Suprapubic skin (tissue), 4 donors: ENCODE results near the gene PPP4R1. TPM values are rescaled to one million over a fixed set of nuclear protein-coding genes. Genes with fewer than 3 reads are reported as not detected.
"Not testable (repeated sequence)": the region's sequence is repeated elsewhere in the genome, so short reads cannot be mapped to it uniquely, and the experiment has no call there.

Experiments used
- DNase-seq, 2 donors: peaks; one replicate each; pipeline ENCODE4 v3.0.0-alpha.2; 2019; ENCODE audit warnings: low spot score in 2 of 2
- H3K27ac ChIP-seq: fragments of 200-600 bp; sonication (generic); one replicate; pipeline ENCODE4 v1.5.1; 2019
- H3K27me3 ChIP-seq: fragments of 200-600 bp; sonication (generic); one replicate; pipeline ENCODE4 v1.5.1; 2019
- H3K36me3 ChIP-seq: fragments of 200-600 bp; sonication (generic); one replicate; pipeline ENCODE4 v1.5.1; 2019
- H3K4me1 ChIP-seq: fragments of 200-600 bp; sonication (generic); one replicate; pipeline ENCODE4 v1.5.1; 2019
- H3K4me3 ChIP-seq: fragments of 200-600 bp; sonication (generic); one replicate; pipeline ENCODE4 v1.5.1; 2019; ENCODE audit warnings: mild to moderate bottlenecking
- H3K9me3 ChIP-seq: fragments of 200-600 bp; sonication (generic); one replicate; pipeline ENCODE4 v1.5.1; 2019
- CTCF ChIP-seq, 2 donors: fragments of 200-600 bp in 1 of 2; fragments of 450-650 bp in 1 of 2; sonication (generic) in 1 of 2; IDR thresholded peaks; one replicate each; pipeline ENCODE4 v1.5.1; 2016 to 2019; ENCODE audit warnings: antibody characterized with exemption in 2 of 2, mild to moderate bottlenecking in 1 of 2, moderate library complexity in 1 of 2
- EP300 ChIP-seq: sonication (generic); formaldehyde crosslinking; IDR thresholded peaks from one replicate; pipeline ENCODE4 v1.6.1; 2017; ENCODE audit warnings: antibody characterized with exemption
- POLR2A ChIP-seq, 2 donors: fragments of 450-650 bp; IDR thresholded peaks; one replicate each; pipeline ENCODE4 v1.6.1; 2017; ENCODE audit warnings: antibody characterized with exemption in 2 of 2, mild to moderate bottlenecking in 2 of 2, moderate library complexity in 2 of 2
- POLR2AphosphoS5 ChIP-seq, 3 donors: sonication (generic); formaldehyde crosslinking; IDR thresholded peaks; one replicate each; pipeline ENCODE4 v1.6.1; 2017; ENCODE audit warnings: antibody characterized with exemption in 3 of 3
- WGBS: methylation state at CpG from one replicate; pipeline ENCODE4 v1.1.5; 2018; 5-methylcytosine and 5-hydroxymethylcytosine counted together
- total RNA-seq, 4 donors: library from RNA; depleted of rRNA; stranded (reverse); fragments of >200 nt; gene quantifications; one replicate each; pipeline ENCODE4 v1.1.0, GENCODE V29; 2016

Gene PPP4R1
- total RNA-seq, 4 donors from 2014 or later = 82.3 to 153 (median 113) TPM

DNA sequence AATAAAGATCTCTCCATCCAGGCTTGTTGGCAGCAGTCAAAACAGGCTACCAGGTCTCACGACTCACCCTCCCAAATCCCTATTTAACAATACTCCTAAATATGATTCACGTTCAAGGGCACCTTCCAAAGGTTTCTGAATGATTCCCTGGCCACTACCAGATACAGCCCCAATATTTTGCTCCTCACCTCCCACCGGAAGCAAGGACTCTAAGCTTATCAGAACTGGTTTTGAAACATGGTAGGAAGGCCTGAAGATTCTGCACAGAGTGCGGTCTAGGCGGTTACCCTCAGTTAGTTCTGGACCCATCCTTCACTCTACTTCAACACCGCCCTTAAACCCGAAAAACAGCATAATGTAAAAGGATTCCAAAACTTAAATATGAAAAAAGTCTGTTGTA, 5.2 kb downstream of the PPP4R1 start:
- no peak overlapping the region for H3K27ac ChIP-seq

GRCh38 chr18:9608728-9609127, 5.6 kb downstream of the PPP4R1 start:
- Histone ChIP-seq H3K9me3 (no peaks in the 10 kb centered on the region), H3K4me1 (peaks cover 60% of the 10 kb centered on the region), H3K36me3 (peaks cover 8% of the 10 kb centered on the region), H3K27me3 (no peaks in the 10 kb centered on the region), H3K4me3 (no peak overlapping the region), H3K27ac (no peak overlapping the region)
- TF ChIP-seq POLR2AphosphoS5 (IDR thresholded peaks at IDR 0.05) (no peak), POLR2A (IDR thresholded peaks at IDR 0.05) (no peak), EP300 (no peak), CTCF (IDR thresholded peaks at IDR 0.05) (no peak)
- DNase-seq = no peak
- WGBS = 23% methylated on average over 1 of the region's 1 CpG

More for the DNA sequence above, 5.2 kb downstream of the PPP4R1 start:
- TF ChIP-seq POLR2AphosphoS5 (IDR thresholded peaks at IDR 0.05) (no peak), EP300 (no peak), POLR2A (IDR thresholded peaks at IDR 0.05) (no peak), CTCF (IDR thresholded peaks at IDR 0.05) (no peak)
- H3K36me3 ChIP-seq = peaks cover 8% of the 10 kb centered on the region
- peaks cover 58% of the 10 kb centered on the region for H3K4me1 ChIP-seq
- H3K27me3 ChIP-seq = no peaks in the 10 kb centered on the region
- H3K9me3 ChIP-seq = no peaks in the 10 kb centered on the region
- no peak overlapping the region for H3K4me3 ChIP-seq
- WGBS = 68% methylated on average over 7 of the region's 7 CpGs
- no peak for DNase-seq

GRCh38 chr18:9608298-9608697, 6.1 kb downstream of the PPP4R1 start:
- Histone ChIP-seq H3K27me3 (no peaks in the 10 kb centered on the region), H3K27ac (no peak overlapping the region), H3K4me1 (peaks cover 57% of the 10 kb centered on the region), H3K36me3 (peaks cover 8% of the 10 kb centered on the region), H3K9me3 (no peaks in the 10 kb centered on the region), H3K4me3 (no peak overlapping the region)
- no peak for TF ChIP-seq EP300
- no peak for TF ChIP-seq POLR2AphosphoS5 (IDR thresholded peaks at IDR 0.05)
- TF ChIP-seq POLR2A (IDR thresholded peaks at IDR 0.05) = no peak
- no peak for TF ChIP-seq CTCF (IDR thresholded peaks at IDR 0.05)
- no peak for DNase-seq

DNA sequence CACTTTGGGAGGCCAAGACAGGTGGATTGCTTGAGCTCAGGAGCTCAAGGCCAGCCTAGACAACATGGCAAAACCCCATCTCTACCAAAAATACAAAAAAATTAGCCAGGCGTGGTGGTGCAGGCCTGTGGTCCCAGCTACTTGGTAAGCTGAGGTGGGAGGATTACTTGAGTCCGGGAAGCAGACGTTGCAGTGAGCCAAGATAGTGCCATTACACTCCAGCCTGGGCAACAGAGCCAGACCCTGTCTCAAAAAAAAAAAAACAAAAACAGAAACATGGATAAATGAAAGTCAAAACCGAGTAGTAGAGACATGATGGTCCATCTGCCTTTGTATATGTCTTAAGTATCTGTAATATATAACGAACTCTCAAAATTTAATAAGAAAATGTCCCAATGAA, 7.2 kb downstream of the PPP4R1 start:
- H3K36me3 ChIP-seq, DNase-seq, H3K27me3 ChIP-seq, H3K27ac ChIP-seq, H3K4me3 ChIP-seq, H3K9me3 ChIP-seq: not testable (repeated sequence)
- H3K4me1 ChIP-seq = peaks cover 45% of the 10 kb centered on the region
- WGBS = 95% methylated on average over 5 of the region's 5 CpGs

DNA sequence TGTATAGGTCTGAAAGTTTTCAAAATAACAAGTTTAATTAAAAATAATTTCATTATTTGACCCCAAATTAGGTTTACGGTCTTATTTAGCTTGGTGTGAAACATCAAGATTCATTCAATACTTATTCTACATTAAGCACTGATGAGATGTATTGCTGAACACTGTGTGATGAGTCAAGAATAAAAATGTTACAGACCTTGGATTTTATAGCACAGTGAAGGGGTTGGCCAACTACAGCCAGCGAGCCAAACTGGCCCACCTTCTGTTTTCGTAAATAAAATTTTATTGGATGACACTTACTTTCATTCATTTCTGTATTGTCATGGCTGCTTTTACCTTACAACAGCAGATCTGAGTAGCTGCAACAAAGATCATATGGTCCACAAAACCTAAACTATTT, 8.3 kb downstream of the PPP4R1 start:
- H3K36me3 ChIP-seq = peaks cover 2% of the 10 kb centered on the region
- no peaks in the 10 kb centered on the region for H3K9me3 ChIP-seq
- 91% methylated on average over 3 of the region's 3 CpGs for WGBS
- H3K27me3 ChIP-seq = no peaks in the 10 kb centered on the region
- no peak for TF ChIP-seq CTCF (IDR thresholded peaks at IDR 0.05)
- TF ChIP-seq POLR2AphosphoS5 (IDR thresholded peaks at IDR 0.05) = no peak
- TF ChIP-seq EP300 = no peak
- TF ChIP-seq POLR2A (IDR thresholded peaks at IDR 0.05) = no peak
- no peak overlapping the region for H3K27ac ChIP-seq
- H3K4me3 ChIP-seq = no peak overlapping the region
- no peak for DNase-seq
- peaks cover 34% of the 10 kb centered on the region for H3K4me1 ChIP-seq

- peaks cover 22% of the 10 kb centered on the region for H3K4me1 ChIP-seq
- H3K27ac ChIP-seq = no peak overlapping the region
- no peaks in the 10 kb centered on the region for H3K27me3 ChIP-seq
- TF ChIP-seq POLR2A (IDR thresholded peaks at IDR 0.05) = no peak
- no peak for TF ChIP-seq POLR2AphosphoS5 (IDR thresholded peaks at IDR 0.05)
- TF ChIP-seq EP300 = no peak
- TF ChIP-seq CTCF (IDR thresholded peaks at IDR 0.05) = no peak
- H3K4me3 ChIP-seq = no peak overlapping the region
- WGBS = 63% methylated on average over 2 of the region's 2 CpGs
- DNase-seq = no peak
- peaks cover 6% of the 10 kb centered on the region for H3K9me3 ChIP-seq
- no peaks in the 10 kb centered on the region for H3K36me3 ChIP-seq
Observed at GRCh38 chr18:9604348-9604747, 10.0 kb downstream of the PPP4R1 start.
